NCI-H2227 treated with DMSO at 0.1 percent for 48 hours (cell line): Measurements from ENCODE around the gene DHH.
"Not testable (repeated sequence)": the region's sequence is repeated elsewhere in the genome, so short reads cannot be mapped to it uniquely, and the experiment has no call there.

Source experiments
- DNase-seq: peaks from one replicate; lab custom pipeline; 2025; lab: John Stamatoyannopoulos, UW

DHH gene

DNA sequence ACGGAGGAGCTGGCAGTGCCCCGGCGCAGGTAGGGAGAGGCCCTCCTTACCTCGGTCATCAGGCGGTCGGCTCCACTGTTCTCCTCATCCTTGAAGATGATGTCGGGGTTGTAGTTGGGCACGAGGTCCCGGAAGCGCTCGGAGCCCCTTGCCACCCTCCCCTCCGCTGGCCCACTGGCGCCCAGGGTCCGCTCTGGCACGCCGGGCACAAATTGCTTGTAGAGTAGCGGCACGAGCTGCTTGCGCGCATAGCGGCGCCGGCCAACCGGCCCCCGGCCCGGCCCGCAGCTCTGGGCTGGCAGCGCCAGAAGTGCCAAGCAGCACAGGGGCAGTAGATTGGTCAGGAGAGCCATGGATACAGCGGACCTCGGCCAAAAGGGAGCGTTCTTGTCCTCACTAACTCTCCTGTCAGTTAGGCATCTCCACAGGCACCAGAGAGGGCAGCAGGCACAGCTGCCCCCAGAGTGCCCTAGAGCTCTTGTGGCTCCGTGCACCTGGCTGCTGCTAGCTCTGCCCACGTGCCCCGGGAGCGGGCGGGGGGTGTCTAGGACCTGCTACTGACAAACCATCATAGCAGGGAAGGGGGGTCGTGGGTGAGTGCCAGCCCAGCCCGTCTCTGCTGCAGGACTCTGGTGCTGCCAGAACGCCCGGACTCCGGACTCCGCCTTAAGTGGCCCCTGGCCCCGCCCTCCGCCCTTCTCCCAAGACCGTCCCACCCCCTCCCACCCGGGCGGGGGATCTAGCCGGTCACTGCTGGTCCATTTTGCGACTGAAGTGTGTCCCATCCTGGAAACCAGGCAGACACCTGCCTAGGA is at the start of gene DHH:
Gene DHH, minus strand, starts transcription at position 642 of the 815 bp plus-strand sequence. Its CDS starts 289 bp downstream, at position 353.
- peak; percentile 10 for DNase-seq

- DNase-seq = no peak
These were observed 49.8 kb upstream of the DHH start for GRCh38 chr12:49144384-49144783.

DNA sequence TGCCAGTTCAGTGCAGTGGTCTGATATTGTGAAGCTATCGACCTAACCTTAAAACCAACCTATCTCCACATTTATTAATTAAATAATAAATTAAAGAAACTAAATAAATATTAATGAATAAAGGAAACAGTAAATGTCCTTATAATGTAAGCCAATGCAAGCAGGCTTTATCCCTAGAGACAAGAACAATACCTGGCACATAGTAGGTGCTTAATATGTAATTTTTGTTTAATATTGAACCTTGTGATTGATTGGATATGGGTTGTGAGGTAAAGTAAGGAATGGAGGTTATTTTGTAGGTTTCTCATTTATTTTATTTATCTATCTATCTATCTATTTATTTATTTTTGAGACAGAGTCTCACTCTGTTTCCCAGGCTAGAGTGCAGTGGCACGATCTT is 44.4 kb upstream of the DHH start:
- no peak for DNase-seq

DNA sequence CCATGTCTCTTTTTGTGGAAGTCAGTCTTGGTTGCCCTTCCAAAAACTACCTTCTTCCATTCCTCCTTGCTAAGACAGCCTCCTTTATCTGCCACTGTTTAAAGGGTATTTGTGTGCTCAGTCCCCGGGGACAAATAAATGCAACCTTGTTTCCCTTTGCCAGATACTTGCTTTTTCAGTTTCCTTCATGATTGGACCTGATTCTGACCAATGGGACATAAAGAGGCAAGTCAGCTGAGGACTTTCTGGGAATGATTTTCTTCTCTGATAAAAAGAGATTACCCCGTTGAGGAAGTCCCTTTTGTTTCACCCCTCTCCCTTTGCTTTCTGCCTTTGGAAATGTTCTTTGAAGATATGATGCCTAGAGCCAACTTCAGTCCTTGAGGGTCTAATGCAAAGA is 44.0 kb upstream of the DHH start:
- DNase-seq = no peak

GRCh38 chr12:49137476-49137875 is 42.9 kb upstream of the DHH start:
- no peak for DNase-seq

DNA sequence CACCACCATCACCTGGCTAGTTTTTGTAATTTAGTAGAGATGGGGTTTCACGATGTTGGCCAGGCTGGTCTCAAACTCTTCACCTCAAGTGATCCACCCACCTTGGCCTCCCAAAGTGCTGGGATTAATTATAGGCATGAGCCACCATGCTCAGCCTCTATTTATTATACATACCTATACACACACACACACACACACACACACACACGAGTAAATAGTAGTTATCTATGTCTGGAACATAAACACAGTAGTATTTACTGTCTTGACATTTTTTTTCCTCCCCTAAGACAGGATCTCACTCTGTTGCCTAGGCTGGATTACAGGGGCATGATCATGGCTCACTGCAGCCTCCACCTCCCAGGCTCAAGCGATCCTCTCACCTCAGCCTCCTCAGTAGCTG is 42.4 kb upstream of the DHH start:
- DNase-seq = not testable (repeated sequence)

GRCh38 chr12:49133590-49133989 is 39.0 kb upstream of the DHH start:
- no peak for DNase-seq

DNA sequence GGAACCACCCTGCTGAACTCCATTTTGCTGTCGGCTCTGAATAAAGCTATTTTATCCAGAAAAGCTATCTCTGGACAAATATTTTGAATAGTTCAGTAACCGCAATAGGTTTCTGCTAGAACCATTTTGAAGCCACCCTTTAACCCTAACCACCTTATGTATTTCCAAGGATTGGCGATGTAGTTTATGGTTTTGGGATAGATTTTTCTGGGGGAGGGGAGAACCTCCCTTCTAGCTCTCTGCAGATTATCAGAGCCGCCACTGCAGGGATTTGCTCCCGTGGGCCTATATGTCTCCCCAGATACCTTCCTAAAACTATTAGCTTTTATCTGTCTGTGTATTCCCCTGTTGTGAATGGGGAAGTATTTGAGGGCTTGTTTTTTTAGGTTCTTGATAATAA is 38.4 kb upstream of the DHH start:
- no peak for DNase-seq

GRCh38 chr12:49131894-49132461 is 37.4 kb upstream of the DHH start:
- DNase-seq = peak; percentile 63

DNA sequence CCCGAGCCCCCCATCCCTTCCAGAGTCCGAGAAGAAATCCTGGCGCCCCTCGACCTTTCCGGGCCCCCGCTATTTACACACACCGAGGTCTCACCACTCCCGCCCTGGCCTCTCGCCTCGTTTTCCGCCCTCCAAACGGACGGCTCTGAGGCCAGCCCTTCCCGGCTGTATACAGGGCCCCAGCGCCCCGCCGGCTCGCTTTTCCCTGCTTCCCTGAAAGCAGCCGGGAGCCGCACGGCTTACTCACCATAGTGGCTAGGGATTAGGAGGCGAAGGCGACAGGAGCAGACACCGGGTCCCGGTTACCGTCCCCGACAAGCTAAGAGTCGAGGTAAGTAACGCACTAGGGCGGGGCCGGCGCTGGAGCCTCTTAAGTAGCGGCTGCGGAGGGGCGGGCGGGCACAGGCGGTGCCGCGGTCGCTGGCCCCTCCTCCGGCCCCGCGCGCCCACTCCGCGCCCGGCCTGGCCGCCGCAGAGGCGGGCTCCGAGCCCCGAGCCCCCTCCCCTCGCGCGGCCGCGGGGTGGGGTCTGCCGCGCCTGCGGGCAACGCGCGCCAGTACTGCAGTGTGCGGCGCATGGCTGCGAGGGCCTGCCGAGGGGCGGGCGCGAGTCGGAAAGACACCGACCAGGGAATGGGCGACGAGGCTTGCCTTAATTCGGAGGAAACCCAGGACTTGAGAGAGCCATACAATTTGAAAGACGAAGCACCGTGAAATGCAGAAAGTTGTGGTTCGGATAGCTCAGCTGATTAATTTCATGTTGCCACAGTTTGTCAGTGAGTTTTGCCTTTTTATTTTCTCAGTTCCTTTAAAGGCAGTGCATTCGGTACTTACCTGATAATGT is 36.7 kb upstream of the DHH start, which contains the start of gene TUBA1B:
Gene TUBA1B, minus strand, starts transcription at position 345 of the 843 bp plus-strand sequence. Its CDS starts 95 bp downstream, at position 250.
- DNase-seq = peak; percentile 65

DNA sequence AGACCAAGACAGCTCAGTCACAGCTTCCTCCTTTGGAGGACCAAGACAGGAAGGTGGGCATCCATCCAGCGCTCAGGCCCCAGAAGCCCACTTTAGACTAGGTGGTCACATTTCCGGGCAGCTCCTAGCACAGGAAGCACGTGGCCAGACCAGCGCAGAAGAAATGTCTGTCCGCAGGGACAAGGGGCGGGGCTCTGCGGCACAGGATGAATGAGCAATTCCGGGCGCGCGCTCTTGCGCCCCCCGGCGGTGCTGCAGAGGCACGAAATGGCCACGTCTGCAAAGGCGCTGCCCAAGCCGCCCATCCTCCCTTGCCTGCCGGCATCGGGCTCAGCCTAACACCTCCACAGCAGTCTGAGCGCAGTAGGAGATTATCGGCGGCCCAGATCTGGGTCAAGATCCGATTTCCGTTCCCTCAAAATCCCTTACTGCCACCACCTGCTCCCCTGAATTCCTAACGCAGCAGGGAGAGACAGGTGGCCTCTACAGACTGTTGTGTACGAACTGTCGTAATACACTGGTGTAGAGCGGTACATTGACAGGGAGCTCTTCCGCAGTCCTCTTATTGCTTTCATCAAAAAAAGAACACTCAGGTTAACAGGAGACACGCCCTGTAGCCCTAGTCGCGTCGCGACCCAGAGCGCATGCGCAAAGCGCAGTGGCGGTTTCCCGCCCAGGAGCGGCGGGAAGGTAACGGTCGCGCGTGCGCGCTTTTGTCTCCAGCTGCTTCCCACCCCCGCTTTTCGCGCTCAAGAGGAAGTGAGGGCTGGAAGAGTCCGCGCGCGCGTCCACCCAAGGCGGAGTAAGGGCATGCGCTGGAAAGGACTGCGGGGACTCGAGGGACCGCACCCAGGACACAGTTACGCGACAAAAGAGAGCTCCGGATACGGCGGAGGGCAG is 35.8 kb upstream of the DHH start:
- DNase-seq = peak; percentile 85

GRCh38 chr12:49129332-49130150 is 34.9 kb upstream of the DHH start:
- no peak for DNase-seq

DNA sequence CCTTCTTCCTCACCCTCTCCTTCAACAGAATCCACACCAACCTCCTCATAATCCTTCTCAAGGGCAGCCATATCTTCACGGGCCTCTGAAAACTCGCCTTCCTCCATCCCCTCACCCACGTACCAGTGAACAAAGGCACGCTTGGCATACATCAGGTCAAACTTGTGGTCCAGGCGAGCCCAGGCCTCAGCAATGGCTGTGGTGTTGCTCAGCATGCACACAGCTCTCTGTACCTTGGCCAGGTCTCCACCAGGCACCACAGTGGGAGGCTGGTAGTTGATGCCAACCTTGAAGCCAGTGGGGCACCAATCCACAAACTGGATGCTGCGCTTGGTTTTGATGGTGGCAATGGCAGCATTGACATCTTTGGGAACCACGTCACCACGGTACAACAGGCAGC is 33.4 kb upstream of the DHH start:
- not testable (repeated sequence) for DNase-seq

DNA sequence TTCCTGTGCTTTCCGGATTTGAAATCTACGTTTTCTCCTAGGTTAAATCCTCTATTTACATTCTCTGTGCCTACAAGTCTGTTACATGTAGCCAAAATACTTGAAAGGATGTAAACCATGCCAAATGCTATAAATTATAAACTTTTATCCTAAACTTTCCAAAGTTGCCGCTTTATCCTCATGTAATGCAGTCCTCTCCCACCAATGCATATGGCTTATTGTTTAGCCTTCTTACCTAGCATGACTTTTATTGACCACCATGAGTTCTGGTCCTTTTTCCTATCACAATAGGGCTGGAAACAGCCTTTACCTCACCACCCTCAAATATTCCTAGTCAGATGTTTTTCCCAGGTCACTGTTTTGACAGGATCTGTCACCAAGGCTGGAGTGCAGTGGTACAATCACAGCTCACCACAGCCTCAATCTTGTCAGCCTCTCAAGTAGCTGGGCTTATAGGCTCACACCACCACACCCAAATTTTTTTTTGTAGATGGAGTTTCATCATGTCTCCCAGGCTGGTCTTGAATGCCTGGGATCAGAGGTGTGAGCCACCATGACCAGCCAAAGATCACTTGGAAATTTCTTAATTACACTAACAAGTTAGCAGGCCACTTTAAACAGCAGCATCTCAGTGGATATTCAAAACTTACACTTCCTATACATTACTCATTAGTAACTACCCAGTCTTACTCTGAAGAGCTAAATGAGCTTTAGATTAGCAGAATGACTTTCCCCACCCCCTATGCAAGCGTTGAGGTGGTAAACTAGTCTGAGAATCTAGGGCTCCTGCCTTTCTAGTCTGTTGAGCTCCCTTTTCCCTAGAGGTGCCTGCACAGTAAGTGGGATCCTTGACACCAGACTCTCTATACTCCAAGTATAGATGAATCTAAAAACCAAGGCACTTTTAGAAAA is 32.5 kb upstream of the DHH start:
- no peak for DNase-seq

DNA sequence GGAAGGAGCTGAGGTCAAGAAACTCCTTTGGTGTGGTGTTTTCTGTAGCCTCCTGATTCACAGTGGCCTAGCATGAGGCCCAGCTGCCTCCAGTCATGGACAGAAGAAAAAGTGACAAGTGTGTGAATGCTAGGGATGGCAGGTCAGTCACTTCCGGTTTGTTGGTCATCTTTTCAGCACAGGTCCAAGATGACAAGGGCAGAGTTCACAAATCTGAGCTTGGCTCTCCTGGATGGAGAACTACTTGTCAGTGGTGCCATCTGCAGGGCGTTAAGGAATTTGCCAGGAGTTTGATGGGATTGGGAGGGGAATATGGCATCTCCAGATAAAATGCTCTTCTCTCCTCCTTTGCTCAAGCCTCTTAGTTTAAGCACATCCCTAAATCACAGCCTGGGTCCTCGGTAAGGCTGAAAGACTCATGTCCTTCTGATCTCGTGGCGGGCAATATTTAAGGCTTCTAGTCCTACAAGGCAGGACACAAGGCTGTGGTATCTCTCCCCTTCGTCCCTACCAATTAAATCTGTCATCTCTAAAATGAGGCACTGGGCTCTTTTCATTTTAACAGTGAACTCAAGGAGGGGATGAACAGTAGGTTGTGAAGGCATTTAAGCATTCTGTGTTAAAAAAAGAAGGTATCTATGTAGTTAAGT is 26.6 kb upstream of the DHH start:
- DNase-seq = peak; percentile 7

DNA sequence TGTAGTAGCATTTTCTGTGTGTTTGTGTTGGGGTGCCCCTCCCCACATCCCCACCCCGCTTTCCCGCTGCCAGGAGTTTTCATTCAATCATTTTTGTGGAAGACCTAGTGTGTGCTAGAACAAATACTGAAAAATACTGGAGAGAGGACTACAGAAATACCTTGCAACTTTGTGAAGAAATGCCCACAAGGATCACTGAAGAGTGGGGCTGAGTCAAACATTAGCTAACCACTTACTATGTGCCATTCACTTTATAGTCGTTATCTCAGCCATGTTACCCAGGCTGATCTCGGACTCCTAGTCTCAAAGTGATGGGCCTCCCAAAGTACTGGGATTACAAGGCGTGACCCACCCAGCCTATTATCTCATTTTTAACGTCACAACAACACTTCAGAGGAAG is 16.6 kb upstream of the DHH start:
- no peak for DNase-seq

DNA sequence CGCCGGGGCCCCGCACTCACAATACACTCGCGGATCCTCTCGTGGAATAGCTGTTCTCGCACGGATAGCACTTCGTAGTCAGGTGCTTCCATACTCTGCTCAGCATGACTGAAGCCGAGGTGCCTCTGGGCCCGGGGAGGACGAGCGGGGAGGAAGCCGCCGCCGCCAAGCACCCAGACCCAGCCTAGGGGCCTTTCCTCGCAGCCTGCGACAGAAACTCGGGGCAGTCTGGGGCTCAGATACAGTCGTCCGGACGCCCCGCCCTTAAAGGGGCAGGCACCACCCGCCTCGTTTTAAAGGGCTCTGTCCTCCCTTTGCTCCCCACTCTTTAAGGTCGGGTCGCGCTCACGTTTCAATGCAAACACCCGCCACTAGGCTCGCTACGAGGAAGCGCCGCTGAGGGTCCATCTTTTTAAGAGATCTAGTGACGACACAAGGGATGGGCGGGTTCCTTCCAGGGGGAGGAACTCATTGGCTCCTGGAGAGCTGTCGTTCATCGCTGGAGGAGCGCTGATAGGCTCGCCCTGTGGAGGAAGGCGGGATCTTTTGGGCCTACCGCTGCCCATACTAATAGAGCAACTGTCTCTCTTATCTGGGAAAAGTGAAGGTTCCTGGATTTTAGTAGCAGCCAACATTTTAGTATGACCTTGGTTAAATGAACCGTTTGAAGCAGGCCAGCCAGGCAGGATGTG is 16.0 kb upstream of the DHH start, which contains the start of gene LMBR1L:
Gene LMBR1L, minus strand, starts transcription at position 384 of the 692 bp plus-strand sequence. Its CDS starts 292 bp downstream, at position 92.
- peak; percentile 92 for DNase-seq
